Stimulated activated CD8-positive, alpha-beta memory T cell treated with anti-CD3 and anti-CD28 coated beads, Interleukin-2, amount 100 ng/mL, for 48 hours (primary cell): ENCODE data around the gene DENND5B.
"Not testable (repeated sequence)": the region's sequence is repeated elsewhere in the genome, so short reads cannot be mapped to it uniquely, and the experiment has no call there.

ENCODE experiments used
- DNase-seq, 2 donors: peaks; one replicate each; pipeline ENCODE4 v3.0.0-alpha.2; 2020; ENCODE audit warnings: low read depth in 2 of 2

Gene DENND5B

DNA sequence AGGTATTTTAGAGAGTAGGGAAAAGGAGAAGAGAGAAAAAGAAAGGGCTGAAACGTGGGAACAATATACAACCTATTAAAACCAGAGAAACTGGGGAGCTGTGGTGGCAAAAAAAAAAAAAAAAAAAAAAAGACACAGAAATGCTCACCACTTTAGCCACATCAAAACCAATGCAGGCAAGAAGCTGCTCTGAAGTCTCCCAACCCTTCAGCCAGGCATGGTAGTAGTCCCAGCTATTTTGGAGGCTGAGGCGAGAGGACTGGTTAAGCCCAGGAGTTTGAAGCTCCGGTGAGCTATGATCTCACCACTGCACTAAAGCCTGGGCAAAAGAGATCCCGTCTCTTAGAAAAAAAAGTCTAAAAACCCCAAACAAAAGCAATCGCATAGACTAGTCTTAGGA is 33.2 kb downstream of the DENND5B start:
- DNase-seq, result no peak

DNA sequence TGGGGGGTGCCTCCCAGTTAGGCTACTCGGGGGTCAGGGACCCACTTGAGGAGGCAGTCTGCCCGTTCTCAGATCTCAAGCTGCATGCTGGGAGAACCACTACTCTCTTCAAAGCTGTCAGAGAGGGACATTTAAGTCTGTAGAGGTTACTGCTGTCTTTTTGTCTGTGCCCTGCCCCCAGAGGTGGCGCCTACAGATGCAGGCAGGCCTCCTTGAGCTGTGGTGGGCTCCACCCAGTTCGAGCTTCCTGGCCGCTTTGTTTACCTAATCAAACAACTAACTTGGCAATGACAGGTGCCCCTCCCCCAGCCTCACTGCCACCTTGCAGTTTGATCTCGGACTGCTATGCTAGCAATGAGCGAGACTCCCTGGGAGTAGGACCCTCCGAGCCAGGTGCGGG is 35.5 kb downstream of the DENND5B start:
- DNase-seq, result not testable (repeated sequence)

DNA sequence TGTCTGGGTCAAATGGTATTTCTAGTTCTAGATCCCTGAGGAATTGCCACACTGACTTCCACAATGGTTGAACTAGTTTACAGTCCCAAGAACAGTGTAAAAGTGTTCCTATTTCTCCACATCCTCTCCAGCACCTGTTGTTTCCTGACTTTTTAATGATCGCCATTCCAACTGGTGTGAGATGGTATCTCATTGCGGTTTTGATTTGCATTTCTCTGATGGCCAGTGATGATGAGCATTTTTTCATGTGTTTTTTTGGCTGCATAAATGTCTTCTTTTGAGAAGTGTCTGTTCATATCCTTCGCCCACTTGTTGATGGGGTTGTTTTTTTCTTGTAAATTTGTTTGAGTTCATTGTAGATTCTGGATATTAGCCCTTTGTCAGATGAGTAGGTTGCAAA is 40.3 kb downstream of the DENND5B start:
- DNase-seq, result not testable (repeated sequence)

DNA sequence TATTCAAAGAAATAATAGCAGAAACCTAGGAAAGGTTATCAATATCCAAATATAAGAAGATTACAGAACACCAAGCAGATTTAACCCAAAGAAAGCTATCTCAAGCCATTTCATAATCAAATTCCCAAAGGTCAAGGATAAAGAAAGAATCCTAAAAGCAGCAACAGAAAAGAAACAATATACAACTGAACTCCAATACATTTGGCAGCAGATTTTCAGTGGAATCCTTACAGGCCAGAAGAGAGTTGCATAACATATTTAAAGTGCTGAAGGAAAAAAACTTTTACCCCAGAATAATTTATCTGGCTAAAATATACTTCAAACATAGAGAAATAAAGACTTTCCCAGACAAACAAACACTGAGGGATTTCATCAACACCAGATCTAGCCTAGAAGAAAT is 54.3 kb downstream of the DENND5B start:
- DNase-seq, result no peak

DNA sequence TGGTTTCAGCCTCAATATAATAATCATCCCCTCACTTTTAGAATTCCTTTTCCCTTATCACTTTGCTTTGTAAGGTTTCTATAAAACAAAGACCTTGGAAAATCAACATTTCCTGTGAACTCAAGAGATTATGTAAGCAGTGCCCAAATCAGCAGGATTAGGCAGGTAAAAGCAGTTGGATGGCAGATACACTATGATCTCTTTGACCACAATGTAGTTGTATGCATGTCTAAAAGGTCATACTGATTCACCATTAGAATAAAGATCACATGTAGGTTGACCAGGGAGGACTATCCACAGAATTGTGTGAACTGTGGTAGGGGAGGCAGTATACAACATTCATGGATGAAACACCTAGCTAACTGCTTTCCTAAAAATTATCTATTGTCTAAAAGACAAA is 57.5 kb downstream of the DENND5B start:
- DNase-seq, result no peak

DNA sequence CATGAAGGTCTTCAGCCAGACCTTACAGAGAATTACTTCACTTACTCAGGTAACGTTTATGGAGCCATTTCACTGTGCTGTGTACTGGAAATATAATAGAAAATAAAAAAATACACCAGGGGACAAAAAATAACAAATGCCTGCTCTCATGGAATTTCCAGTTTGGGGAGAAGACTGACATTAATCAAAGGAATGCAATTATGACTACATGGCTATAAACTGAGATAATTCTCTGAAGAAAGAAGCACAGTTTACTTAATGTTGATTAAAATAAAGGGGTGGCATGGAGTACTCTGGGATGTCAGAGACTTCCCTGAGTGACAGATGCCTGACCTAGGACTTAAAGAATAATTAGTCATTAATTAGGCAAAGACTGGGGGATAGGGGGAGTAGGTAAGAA is 59.0 kb downstream of the DENND5B start:
- no peak for DNase-seq

DNA sequence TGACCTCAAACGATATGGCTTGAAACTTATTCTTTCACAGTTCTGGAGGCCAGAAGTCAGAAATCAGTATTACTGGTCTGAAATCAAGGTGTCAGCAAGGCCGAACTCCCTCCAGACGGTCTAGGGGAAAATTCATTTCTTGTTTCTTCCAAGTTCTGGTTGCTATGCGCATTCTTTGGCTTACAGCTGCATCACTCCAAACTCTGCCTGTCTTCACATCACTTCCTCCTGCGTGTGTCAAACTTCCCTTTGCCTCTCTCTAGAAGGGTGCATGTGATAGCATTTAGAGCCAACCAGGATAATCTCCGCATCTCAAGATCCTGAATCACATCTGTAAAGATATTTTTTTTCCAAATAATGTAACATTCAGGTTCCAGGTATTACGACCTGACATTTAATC is 62.8 kb downstream of the DENND5B start:
- no peak for DNase-seq

DNA sequence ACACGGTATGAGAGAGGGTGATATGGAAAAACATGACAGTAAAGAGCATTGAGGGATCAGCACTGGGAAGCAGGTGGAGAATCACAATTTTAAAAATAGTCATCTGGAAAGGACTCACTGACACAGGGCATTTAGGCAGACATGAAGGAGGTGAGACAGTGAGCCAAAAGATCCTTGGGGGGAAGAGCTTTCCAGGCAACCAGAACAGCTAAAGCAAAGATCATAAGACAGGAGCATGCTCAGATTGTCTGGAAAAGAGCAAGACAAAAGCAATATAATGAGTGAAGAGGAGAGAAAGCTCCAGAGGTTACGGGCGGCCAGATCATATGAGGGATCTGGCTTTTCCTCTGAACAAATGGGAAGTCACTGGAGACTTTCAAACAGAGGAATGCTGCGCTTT is 63.9 kb downstream of the DENND5B start:
- no peak for DNase-seq

DNA sequence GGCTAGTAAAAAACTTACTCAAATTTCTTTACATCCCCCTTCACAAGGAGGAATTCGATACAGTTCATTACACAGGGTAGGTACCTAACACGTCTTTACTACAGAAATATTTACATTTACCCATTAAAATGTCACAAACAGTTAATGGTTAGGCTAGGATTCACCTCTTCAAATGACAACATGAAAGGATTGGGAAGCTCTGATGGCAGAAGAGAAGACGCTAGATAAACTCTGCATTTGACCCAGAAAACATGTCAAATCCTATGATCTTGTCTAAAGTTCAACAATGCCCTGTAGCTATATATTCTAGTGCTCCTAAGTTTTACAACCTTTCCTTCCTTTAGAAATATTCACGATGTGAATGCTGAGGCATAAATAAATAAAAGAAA is 64.8 kb downstream of the DENND5B start:
- DNase-seq, result no peak

DNA sequence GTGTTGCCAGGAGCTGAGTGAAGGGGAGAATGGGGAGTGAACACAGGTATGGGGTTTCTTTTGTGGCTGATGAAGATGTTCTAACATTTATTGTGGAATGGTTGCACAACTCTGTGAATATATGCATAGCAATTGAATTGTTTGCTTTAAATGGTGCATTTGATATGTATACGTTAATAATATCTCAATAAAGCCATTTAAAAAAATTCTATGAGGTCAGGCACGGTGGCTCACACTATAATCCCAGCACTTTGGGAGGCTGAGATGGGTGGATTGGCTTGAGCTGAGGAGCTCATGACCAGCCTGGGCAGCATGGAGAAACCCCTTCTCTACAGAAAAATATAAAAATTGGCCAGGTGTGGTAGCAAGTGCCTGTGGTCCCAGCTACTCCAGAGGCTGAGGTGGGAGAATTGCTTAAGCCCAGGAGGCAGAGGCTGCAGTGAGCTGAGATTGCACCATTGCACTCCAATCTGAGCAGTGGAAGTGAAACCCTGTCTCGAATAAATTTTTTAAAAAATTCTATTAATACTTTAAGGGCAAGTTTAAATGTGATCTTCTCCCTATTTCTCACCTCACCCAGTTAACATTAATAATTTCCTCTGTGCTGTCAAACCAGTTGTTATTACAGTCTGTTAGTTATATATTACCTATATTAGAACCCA is 65.3 kb downstream of the DENND5B start:
- no peak for DNase-seq

DNA sequence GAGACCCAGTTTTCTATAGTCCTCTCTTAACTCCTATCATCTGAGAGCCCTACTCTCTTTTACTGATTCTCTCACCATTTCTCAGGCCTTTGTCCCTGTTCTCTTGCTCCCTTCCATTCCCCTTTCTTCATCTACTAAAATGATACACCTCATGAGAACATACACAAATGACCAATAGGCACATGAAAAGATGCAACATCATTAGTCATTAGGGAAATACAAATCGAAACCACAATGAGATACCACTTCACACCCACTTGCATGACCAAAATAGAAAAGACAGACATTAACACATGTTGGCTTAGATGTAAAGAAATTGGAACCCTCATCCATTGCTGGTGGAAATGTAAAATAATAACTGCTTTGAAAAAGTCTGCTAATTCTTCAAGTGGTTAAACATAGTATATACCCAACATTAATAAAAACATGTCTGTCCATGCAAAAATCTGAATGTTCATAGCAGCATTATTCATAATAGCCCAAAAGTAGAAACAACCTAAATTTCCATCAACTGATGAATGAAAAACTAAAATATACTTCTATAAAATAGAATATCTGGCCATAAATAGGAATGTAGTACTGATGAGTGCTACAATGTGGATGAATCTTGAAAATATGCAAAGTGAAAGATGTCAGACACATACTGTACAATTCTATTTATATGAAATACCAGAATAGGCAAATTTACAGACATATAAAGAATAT is 66.0 kb downstream of the DENND5B start:
- no peak for DNase-seq

DNA sequence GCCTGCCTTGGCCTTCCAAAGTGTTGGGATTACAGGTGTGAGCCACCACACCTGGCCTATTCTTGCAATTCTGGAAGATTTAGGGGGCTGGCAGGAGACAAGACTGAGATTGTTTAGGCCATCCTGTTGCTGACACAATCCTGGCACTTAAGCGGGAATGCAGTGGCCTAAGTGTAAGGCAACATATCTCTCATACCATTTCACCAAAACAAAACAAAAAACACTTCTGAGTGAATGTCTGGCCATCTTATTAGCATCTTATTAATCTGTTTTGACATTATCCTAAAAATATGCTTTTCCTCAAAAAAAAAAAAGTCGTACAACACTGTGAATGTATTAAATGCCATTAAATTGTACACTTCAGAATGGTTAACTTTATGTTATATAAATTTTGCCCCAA is 67.6 kb downstream of the DENND5B start:
- DNase-seq, result no peak

DNA sequence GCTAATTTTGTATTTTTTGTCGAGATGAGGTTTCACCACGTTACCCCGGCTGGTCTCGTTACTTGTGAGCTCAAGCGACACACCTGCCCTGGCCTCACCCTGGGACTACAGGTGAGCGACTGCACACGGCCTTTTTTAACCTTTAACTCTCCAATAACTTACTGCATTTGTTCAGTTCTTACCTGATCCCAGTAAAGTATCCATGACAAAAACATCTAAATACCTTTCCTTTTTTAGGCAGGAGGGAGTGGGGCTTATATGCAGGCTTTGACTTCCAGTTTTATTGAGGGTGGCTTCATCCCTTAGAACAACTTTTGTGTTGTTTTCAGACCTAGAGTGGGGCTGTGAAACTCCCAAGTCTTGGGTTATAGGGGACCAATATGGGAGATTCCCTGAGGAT is 68.3 kb downstream of the DENND5B start:
- DNase-seq, result no peak

DNA sequence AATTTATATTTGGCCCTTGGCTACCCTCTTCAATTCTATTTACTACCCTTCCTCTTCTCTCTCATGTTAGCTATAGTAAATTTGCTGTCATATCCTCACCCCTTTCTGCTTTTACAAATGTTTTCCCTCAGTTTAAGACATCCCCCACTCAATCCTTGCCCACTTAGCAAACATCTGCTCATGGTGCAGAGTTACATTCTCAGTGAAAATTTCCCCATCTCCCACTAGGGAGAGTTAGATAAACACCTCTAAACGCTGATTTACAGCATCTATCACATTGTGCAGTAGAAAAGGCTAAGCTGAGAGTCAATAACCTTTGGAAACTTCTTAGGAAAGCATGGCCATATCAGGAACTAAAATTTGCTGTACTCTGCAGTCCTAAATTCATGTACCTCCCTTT is 69.0 kb downstream of the DENND5B start:
- no peak for DNase-seq

DNA sequence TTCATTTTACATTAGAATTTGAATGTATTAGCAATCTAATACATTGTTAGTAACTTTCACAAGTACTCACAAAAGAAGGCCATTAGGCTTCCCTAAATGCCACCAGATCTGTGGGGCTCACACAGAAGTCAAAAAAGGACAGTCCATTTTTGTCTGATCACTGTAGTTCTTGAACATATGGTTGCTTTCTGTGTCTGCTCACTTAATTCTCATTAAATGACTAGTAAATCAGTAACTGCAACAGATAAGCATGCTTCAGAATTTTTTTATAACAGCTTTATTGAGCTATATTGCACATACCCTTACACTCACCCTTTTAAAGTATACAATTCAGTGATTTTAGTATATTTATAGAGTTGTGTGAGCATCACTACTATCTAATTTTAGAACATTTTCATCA is 71.4 kb downstream of the DENND5B start:
- DNase-seq, result no peak

DNA sequence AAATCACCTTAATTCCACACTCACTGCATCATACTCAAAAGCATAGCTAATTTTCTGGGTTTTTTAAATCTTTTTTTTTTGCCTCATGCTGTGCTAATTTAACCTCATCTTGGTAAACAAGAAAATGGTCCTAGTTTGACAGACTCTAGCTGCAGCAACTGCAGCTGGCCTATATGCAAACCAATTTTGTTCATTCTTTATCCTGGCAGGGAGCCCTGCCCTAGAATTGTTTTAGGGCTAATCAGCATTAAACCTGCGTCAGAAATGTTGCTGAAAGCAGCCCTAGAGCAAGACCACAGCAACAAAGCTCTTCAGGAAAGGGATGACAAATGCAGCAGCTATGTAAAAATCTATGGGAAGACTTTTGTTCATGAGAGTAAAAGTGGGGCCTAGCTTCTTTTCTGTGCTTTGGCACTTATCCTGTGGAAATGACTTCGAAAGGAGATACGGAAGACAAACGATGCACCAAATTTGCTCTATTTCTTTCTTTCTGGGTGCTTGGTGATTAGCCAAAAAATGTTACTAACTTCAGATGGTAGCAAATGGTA is 72.2 kb downstream of the DENND5B start:
- no peak for DNase-seq

DNA sequence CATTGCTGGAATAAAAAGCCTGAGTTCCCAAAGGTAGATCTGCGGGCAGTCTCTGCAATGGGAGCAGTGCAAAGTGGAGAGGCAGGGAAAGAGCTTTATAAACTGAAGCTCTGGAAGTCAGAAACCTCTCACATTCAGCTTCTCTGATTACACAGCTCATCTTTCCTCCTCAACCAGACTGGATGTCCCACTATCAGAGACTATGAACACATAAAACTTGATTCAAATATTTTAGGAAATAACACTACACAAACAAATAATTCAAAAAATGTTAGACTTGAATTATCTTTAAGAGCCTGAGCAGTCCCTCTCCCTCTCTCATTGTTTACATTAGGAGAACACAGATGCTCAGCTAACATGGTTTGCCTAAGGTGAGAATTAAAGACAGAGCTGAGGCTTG is 72.9 kb downstream of the DENND5B start:
- DNase-seq, result no peak

DNA sequence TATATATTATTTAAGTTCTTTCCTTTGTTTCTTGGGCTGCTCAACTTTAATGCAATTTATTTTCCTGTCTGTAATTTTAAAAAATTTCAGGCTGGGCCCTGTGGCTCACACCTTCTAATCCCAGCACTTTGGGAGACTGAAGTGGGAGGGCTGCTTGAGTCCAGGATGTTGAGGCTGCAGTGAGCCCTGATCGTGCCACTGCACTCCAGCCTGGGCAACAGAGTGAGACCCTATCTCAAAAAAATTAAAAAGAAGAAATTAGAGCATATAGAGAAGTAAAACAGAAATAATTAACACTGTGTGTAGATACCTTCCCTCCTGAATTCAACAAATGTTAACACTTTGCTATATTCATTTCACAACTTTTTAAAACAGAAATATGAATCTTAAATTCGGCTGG is 74.2 kb downstream of the DENND5B start:
- DNase-seq, result no peak

DNA sequence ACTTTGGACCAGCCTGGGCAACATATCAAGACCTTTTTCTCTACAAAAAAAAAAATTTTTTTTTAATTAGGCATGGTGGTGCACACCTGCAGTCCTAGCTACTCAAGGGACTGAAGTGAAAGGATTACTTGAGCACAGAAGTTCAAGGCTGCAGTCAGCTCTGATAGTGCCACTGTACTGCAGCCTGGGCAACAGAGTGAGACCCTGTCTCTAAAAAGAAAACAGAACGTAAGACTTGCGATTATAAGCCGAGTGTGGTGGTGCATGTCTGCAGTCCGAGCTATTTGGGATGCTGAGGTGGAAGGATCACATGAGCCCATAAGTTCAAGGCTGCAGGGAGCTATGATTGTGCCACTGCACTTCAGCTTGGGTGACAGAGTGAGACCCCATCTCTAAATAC is 76.0 kb downstream of the DENND5B start:
- DNase-seq, result no peak

DNA sequence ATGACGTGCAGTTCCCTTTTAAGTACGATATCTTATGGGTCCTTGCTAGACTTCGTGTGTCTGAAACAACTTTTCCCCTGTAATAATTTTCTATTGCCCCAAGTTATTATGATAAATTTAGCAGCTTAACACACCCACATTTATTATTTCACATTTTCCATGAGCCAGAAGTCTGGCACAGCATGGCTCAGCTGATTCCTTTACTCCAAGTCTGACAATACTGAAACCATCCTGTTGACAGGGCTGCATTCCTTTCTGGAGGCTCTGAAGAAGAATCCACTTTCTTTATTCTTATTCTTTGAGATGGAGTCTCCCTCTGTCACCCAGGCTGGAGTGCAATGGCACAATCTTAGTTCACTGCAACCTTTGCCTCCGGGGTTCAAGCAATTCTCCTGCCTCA is 80.9 kb downstream of the DENND5B start:
- no peak for DNase-seq

DNA sequence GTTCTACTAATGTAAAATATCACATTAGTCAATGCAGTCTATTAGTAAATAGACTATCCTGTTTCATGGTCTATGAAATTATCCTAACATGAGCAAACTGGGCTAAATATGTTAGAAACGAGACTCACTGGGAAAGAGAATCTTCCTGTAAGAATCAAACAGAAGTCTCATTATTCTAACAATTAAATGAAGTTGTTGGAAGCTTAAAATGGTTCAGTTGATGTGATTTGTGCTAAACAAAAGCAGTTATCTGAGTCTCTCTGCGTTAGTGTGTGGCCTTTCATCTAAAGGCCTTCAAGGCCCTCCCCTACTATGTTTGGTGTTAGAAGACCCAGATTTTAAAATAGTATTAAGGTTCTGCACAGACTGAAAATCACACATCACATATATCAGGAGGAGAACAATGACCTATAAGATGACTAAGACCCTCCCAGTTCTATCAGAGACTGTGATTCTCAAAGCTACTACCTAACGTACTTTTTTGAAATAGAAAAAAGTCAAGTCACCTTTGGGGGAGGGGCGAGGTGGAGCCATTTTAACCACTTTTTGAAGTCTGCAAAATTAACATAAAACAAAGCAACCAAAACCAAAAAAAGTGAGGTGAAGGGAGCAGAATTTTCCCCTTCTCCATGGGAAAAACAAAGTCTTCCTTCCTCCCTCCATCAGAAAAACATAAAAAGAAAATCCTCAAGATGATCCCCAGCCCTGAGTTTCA is 82.3 kb downstream of the DENND5B start:
- no peak for DNase-seq

DNA sequence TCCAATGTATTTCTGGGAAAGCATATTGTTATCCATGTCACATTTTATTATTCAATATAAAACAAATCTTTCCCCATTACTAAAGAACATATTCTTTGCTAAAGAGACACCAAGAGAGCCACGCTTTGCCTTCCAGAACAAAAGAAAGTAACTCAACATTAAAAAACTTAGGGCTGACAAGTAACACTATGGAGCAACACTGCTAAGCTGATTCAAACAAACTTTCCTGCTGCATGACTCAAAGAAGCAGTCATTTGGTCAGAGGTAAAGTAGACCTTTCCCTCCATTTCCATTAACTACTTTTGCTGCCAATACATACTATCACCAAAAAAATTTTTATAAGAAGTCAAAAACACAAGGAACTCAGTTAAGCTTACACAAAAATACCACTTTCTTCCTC is 83.0 kb downstream of the DENND5B start:
- no peak for DNase-seq
